ENCODE data around the gene GNG12. TPM values are rescaled to one million over a fixed set of nuclear protein-coding genes. Genes with fewer than 3 reads are reported as not detected.

The GNG12 gene
- total and polyA plus RNA-seq, 4 donors: 84.9 to 175 (median 110) TPM

GRCh38 chr1:67803380-67804279 lies 29.6 kb downstream of the GNG12 start:
- ATAC-seq (ENCODE audit: low FRiP score): no peak
- H3K4me3 ChIP-seq (ENCODE audit: low read length in 2 of 2): no peak overlapping the region
- no peaks in the 10 kb centered on the region for H3K27me3 ChIP-seq (ENCODE audit: control insufficient read depth in 1 of 2, insufficient read depth in 2 of 2, low read length in 1 of 2)
- peak overlapping the region in 1 of 2 donors; percentile 51 for H3K27ac ChIP-seq (ENCODE audit: low read depth in 1 of 2, low read length in 2 of 2)
- H3K36me3 ChIP-seq (ENCODE audit: control insufficient read depth in 1 of 2, insufficient read depth in 2 of 2, low read length in 1 of 2): no peaks in the 10 kb centered on the region
- DNase-seq: no peak
- H3K4me1 ChIP-seq (ENCODE audit: control insufficient read depth in 1 of 2, insufficient read depth in 2 of 2, low read length in 2 of 2): peaks cover 10 to 11% of the 10 kb centered on the region in 2 donors
- 51 to 52% methylated on average over 7 of the region's 7 CpGs for WGBS, 2 donors
- intact Hi-C loops (cut with DNase I): no loop called here
- no peaks in the 10 kb centered on the region for H3K9me3 ChIP-seq (ENCODE audit: control insufficient read depth, low read length)

GRCh38 chr1:67802565-67802964 lies 30.7 kb downstream of the GNG12 start:
- DNase-seq (no peak), ATAC-seq (ENCODE audit: low FRiP score) (no peak)
- Histone ChIP-seq H3K4me3 (ENCODE audit: low read length in 2 of 2) (no peak overlapping the region), H3K27ac (ENCODE audit: low read depth in 1 of 2, low read length in 2 of 2) (no peak overlapping the region), H3K4me1 (ENCODE audit: control insufficient read depth in 1 of 2, insufficient read depth in 2 of 2, low read length in 2 of 2) (peaks cover 10 to 11% of the 10 kb centered on the region in 2 donors), H3K36me3 (ENCODE audit: control insufficient read depth in 1 of 2, insufficient read depth in 2 of 2, low read length in 1 of 2) (no peaks in the 10 kb centered on the region), H3K27me3 (ENCODE audit: control insufficient read depth in 1 of 2, insufficient read depth in 2 of 2, low read length in 1 of 2) (no peaks in the 10 kb centered on the region), H3K9me3 (ENCODE audit: control insufficient read depth, low read length) (no peaks in the 10 kb centered on the region)
- 30 to 40% methylated on average over 3 of the region's 3 CpGs for WGBS, 2 donors
- intact Hi-C loops (cut with DNase I): no loop called here

GRCh38 chr1:67801903-67802302 lies 31.4 kb downstream of the GNG12 start:
- Histone ChIP-seq H3K27me3 (ENCODE audit: control insufficient read depth in 1 of 2, insufficient read depth in 2 of 2, low read length in 1 of 2) (no peaks in the 10 kb centered on the region), H3K4me3 (ENCODE audit: low read length in 2 of 2) (no peak overlapping the region), H3K4me1 (ENCODE audit: control insufficient read depth in 1 of 2, insufficient read depth in 2 of 2, low read length in 2 of 2) (peaks cover 10 to 11% of the 10 kb centered on the region in 2 donors), H3K27ac (ENCODE audit: low read depth in 1 of 2, low read length in 2 of 2) (no peak overlapping the region), H3K36me3 (ENCODE audit: control insufficient read depth in 1 of 2, insufficient read depth in 2 of 2, low read length in 1 of 2) (no peaks in the 10 kb centered on the region), H3K9me3 (ENCODE audit: control insufficient read depth, low read length) (no peaks in the 10 kb centered on the region)
- ATAC-seq (ENCODE audit: low FRiP score) (no peak), DNase-seq (no peak)
- intact Hi-C loops (cut with DNase I): no loop called here

GRCh38 chr1:67795179-67795912 lies 37.9 kb downstream of the GNG12 start:
- 76 to 84% methylated on average over 8 of the region's 8 CpGs for WGBS, 2 donors
- no peak overlapping the region for H3K27ac ChIP-seq (ENCODE audit: low read depth in 1 of 2, low read length in 2 of 2)
- no peaks in the 10 kb centered on the region for H3K27me3 ChIP-seq (ENCODE audit: control insufficient read depth in 1 of 2, insufficient read depth in 2 of 2, low read length in 1 of 2)
- intact Hi-C loops (cut with DNase I): loop anchor here in 1 of 2 donors (1.0 kb wide), 1 partner anchor 19 kb away; no protein-coding TSS in a partner anchor
- no peak overlapping the region for H3K4me3 ChIP-seq (ENCODE audit: low read length in 2 of 2)
- ATAC-seq (ENCODE audit: low FRiP score) (no peak), DNase-seq (no peak)
- H3K9me3 ChIP-seq (ENCODE audit: control insufficient read depth, low read length): no peaks in the 10 kb centered on the region
- no peaks in the 10 kb centered on the region for H3K36me3 ChIP-seq (ENCODE audit: control insufficient read depth in 1 of 2, insufficient read depth in 2 of 2, low read length in 1 of 2)
- peaks cover 6 to 18% of the 10 kb centered on the region in 2 donors for H3K4me1 ChIP-seq (ENCODE audit: control insufficient read depth in 1 of 2, insufficient read depth in 2 of 2, low read length in 2 of 2)

GRCh38 chr1:67793562-67793961 lies 39.7 kb downstream of the GNG12 start:
- no peaks in the 10 kb centered on the region for H3K36me3 ChIP-seq (ENCODE audit: control insufficient read depth in 1 of 2, insufficient read depth in 2 of 2, low read length in 1 of 2)
- H3K27ac ChIP-seq (ENCODE audit: low read depth in 1 of 2, low read length in 2 of 2): peak overlapping the region; percentile 84 to 99
- H3K9me3 ChIP-seq (ENCODE audit: control insufficient read depth, low read length): no peaks in the 10 kb centered on the region
- no peaks in the 10 kb centered on the region for H3K27me3 ChIP-seq (ENCODE audit: control insufficient read depth in 1 of 2, insufficient read depth in 2 of 2, low read length in 1 of 2)
- intact Hi-C loops (cut with DNase I): loop anchor here (2.0 to 5.0 kb wide), 2 partner anchors 37 to 39 kb away; partner anchors contain the start of gene GNG12 (in 1 of the 2)
- H3K4me1 ChIP-seq (ENCODE audit: control insufficient read depth in 1 of 2, insufficient read depth in 2 of 2, low read length in 2 of 2): peaks cover 9 to 23% of the 10 kb centered on the region in 2 donors
- H3K4me3 ChIP-seq (ENCODE audit: low read length in 2 of 2): no peak overlapping the region
- 4 to 5% methylated on average over 3 of the region's 3 CpGs for WGBS, 2 donors
- no peak for ATAC-seq (ENCODE audit: low FRiP score)
- peak in 1 of 2 donors; percentile 62 for DNase-seq

- peak overlapping the region; percentile 84 to 88 for H3K27ac ChIP-seq (ENCODE audit: low read depth in 1 of 2, low read length in 2 of 2)
- ATAC-seq (ENCODE audit: low FRiP score): no peak
- 8 to 15% methylated on average over 1 of the region's 1 CpG for WGBS, 2 donors
- H3K4me3 ChIP-seq (ENCODE audit: low read length in 2 of 2): no peak overlapping the region
- H3K9me3 ChIP-seq (ENCODE audit: control insufficient read depth, low read length): no peaks in the 10 kb centered on the region
- peaks cover 12 to 25% of the 10 kb centered on the region in 2 donors for H3K4me1 ChIP-seq (ENCODE audit: control insufficient read depth in 1 of 2, insufficient read depth in 2 of 2, low read length in 2 of 2)
- no peaks in the 10 kb centered on the region for H3K36me3 ChIP-seq (ENCODE audit: control insufficient read depth in 1 of 2, insufficient read depth in 2 of 2, low read length in 1 of 2)
- H3K27me3 ChIP-seq (ENCODE audit: control insufficient read depth in 1 of 2, insufficient read depth in 2 of 2, low read length in 1 of 2): no peaks in the 10 kb centered on the region
- no peak for DNase-seq
- intact Hi-C loops (cut with DNase I): loop anchor here (2.0 to 5.0 kb wide), 2 partner anchors 38 to 39 kb away; partner anchors contain the start of gene GNG12 (in 1 of the 2)
Observed at GRCh38 chr1:67792741-67793458, 40.4 kb downstream of the GNG12 start.

- Histone ChIP-seq H3K36me3 (ENCODE audit: control insufficient read depth in 1 of 2, insufficient read depth in 2 of 2, low read length in 1 of 2) (no peaks in the 10 kb centered on the region), H3K27me3 (ENCODE audit: control insufficient read depth in 1 of 2, insufficient read depth in 2 of 2, low read length in 1 of 2) (no peaks in the 10 kb centered on the region), H3K4me3 (ENCODE audit: low read length in 2 of 2) (no peak overlapping the region), H3K4me1 (ENCODE audit: control insufficient read depth in 1 of 2, insufficient read depth in 2 of 2, low read length in 2 of 2) (peaks cover 12 to 28% of the 10 kb centered on the region in 2 donors), H3K9me3 (ENCODE audit: control insufficient read depth, low read length) (no peaks in the 10 kb centered on the region), H3K27ac (ENCODE audit: low read depth in 1 of 2, low read length in 2 of 2) (peak overlapping the region; percentile 84 to 99)
- 4 to 7% methylated on average over 5 of the region's 5 CpGs for WGBS, 2 donors
- DNase-seq (no peak), ATAC-seq (ENCODE audit: low FRiP score) (no peak)
- intact Hi-C loops (cut with DNase I): loop anchor here (2.0 to 5.0 kb wide), 2 partner anchors 39 to 40 kb away; partner anchors contain the start of gene GNG12 (in 1 of the 2)
Observed at GRCh38 chr1:67792103-67792502, 41.2 kb downstream of the GNG12 start.

- peaks cover 12 to 30% of the 10 kb centered on the region in 2 donors for H3K4me1 ChIP-seq (ENCODE audit: control insufficient read depth in 1 of 2, insufficient read depth in 2 of 2, low read length in 2 of 2)
- peak in 1 of 2 donors; percentile 69 for DNase-seq
Observed at GRCh38 chr1:67791686-67792085, 41.6 kb downstream of the GNG12 start.

More at GRCh38 chr1:67791686-67792085, 41.6 kb downstream of the GNG12 start:
- 15 to 18% methylated on average over 3 of the region's 3 CpGs for WGBS, 2 donors
- H3K4me3 ChIP-seq (ENCODE audit: low read length in 2 of 2): no peak overlapping the region
- H3K36me3 ChIP-seq (ENCODE audit: control insufficient read depth in 1 of 2, insufficient read depth in 2 of 2, low read length in 1 of 2): no peaks in the 10 kb centered on the region
- peak overlapping the region; percentile 84 to 99 for H3K27ac ChIP-seq (ENCODE audit: low read depth in 1 of 2, low read length in 2 of 2)
- intact Hi-C loops (cut with DNase I): loop anchor here (2.0 to 5.0 kb wide), 2 partner anchors 39 to 41 kb away; partner anchors contain the start of gene GNG12 (in 1 of the 2)
- H3K27me3 ChIP-seq (ENCODE audit: control insufficient read depth in 1 of 2, insufficient read depth in 2 of 2, low read length in 1 of 2): no peaks in the 10 kb centered on the region
- ATAC-seq (ENCODE audit: low FRiP score): peak; percentile 84
- H3K9me3 ChIP-seq (ENCODE audit: control insufficient read depth, low read length): no peaks in the 10 kb centered on the region
